Skeletal muscle satellite cell (primary cell): ENCODE results near the gene CALD1.

ENCODE experiments used
- H3K27me3 ChIP-seq: 2 replicates; pipeline ENCODE4 v1.7.0; 2013; ENCODE audit warnings: low read length; ENCODE audit not compliant: control insufficient read depth, insufficient read depth
- H3K36me3 ChIP-seq: 2 replicates; pipeline ENCODE4 v1.7.0; 2013; ENCODE audit warnings: mild to moderate bottlenecking, control low read depth, low read length; ENCODE audit not compliant: insufficient read depth
- H3K4me1 ChIP-seq: 2 replicates; pipeline ENCODE4 v1.7.0; 2013; ENCODE audit warnings: low read length; ENCODE audit not compliant: control insufficient read depth, insufficient read depth
- H3K4me2 ChIP-seq: 2 replicates; pipeline ENCODE4 v1.7.0; 2013; ENCODE audit warnings: mild to moderate bottlenecking, low read length
- H3K4me3 ChIP-seq: 2 replicates; pipeline ENCODE4 v1.7.0; 2013; ENCODE audit warnings: low read length
- H3K9ac ChIP-seq: 2 replicates; pipeline ENCODE4 v1.7.0; 2013; ENCODE audit warnings: mild to moderate bottlenecking, low read depth, low read length, moderate library complexity
- H3K9me3 ChIP-seq: replicated peaks from 2 replicates; pipeline ENCODE4 v1.7.0; 2013; ENCODE audit warnings: mild to moderate bottlenecking, control low read depth, low read length

CALD1 gene

GRCh38 chr7:134780166-134780828 lies 863 bp downstream of the CALD1 start:
- peak overlapping the region; percentile 91 for H3K9ac ChIP-seq
- H3K27me3 ChIP-seq: no peaks in the 10 kb centered on the region

GRCh38 chr7:134781171-134781570 lies 1.7 kb downstream of the CALD1 start:
- peak overlapping the region; percentile 91 for H3K9ac ChIP-seq
- H3K4me3 ChIP-seq: peak overlapping the region; percentile 78
- peaks cover 30% of the 10 kb centered on the region for H3K36me3 ChIP-seq
- H3K4me2 ChIP-seq: peak overlapping the region; percentile 88
- no peaks in the 10 kb centered on the region for H3K9me3 ChIP-seq
- H3K27me3 ChIP-seq: no peaks in the 10 kb centered on the region
- peaks cover 36% of the 10 kb centered on the region for H3K4me1 ChIP-seq

More at GRCh38 chr7:134780166-134780828, 863 bp downstream of the CALD1 start:
- Histone ChIP-seq H3K36me3 (peaks cover 27% of the 10 kb centered on the region), H3K4me2 (peak overlapping the region; percentile 88), H3K9me3 (no peaks in the 10 kb centered on the region), H3K4me1 (peaks cover 36% of the 10 kb centered on the region), H3K4me3 (peak overlapping the region; percentile 78)

- Histone ChIP-seq H3K9ac (peak overlapping the region; percentile 91), H3K4me3 (peak overlapping the region; percentile 78), H3K27me3 (no peaks in the 10 kb centered on the region), H3K9me3 (no peaks in the 10 kb centered on the region), H3K4me1 (peaks cover 43% of the 10 kb centered on the region), H3K4me2 (peak overlapping the region; percentile 88), H3K36me3 (peaks cover 30% of the 10 kb centered on the region)
Measured at GRCh38 chr7:134782121-134782623, 2.7 kb downstream of the CALD1 start.

- peaks cover 30% of the 10 kb centered on the region for H3K36me3 ChIP-seq
- peaks cover 41% of the 10 kb centered on the region for H3K4me1 ChIP-seq
Measured at GRCh38 chr7:134783294-134784069, 4.0 kb downstream of the CALD1 start.

DNA sequence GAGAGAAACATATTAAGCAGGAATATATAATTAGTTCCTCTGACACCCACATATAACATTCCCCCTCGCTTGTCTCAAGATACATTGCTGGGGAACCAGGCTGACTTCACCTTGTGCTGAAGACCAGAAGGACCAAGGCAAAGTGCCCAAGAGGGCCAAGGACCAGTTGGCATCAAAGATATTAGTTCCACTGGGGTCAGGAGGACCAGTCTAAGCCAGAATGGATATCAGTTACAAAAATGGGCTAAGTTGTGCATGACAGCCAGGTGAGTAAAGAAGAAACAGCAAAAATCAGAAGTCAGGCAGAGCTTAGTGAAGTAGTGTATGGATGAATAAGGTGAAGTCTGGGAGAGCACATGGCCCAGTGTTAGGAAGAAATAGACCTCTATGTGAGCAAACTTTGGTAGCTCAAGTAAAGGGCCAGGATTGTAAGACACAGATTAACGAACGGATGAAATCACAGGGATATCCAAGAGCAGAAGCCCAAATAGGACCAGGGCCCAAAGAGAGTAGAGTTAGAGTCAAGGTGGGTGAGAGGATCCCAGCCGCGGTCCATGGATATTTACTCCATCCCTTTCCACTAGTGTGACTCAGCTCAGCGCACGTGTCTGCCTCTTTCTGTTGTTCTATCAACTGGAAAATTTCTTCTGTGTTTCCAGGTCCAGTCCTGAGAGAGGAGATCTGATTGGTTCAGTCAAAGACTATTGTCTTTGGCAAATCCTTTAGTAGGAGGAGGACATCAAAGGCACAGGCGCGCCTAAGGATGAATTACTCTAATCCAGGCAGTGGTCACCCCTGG lies 5.0 kb downstream of the CALD1 start:
- Histone ChIP-seq H3K36me3 (peaks cover 30% of the 10 kb centered on the region), H3K9me3 (no peaks in the 10 kb centered on the region), H3K27me3 (no peaks in the 10 kb centered on the region), H3K4me2 (no peak overlapping the region), H3K4me1 (peaks cover 34% of the 10 kb centered on the region), H3K9ac (no peak overlapping the region), H3K4me3 (no peak overlapping the region)

More at GRCh38 chr7:134783294-134784069, 4.0 kb downstream of the CALD1 start:
- no peak overlapping the region for H3K4me3 ChIP-seq
- no peaks in the 10 kb centered on the region for H3K9me3 ChIP-seq
- H3K4me2 ChIP-seq: peak overlapping the region; percentile 88
- H3K9ac ChIP-seq: no peak overlapping the region
- H3K27me3 ChIP-seq: no peaks in the 10 kb centered on the region

GRCh38 chr7:134785842-134786241 lies 6.4 kb downstream of the CALD1 start:
- Histone ChIP-seq H3K4me2 (no peak overlapping the region), H3K36me3 (peaks cover 30% of the 10 kb centered on the region), H3K9me3 (no peaks in the 10 kb centered on the region), H3K9ac (no peak overlapping the region), H3K27me3 (no peaks in the 10 kb centered on the region), H3K4me3 (no peak overlapping the region), H3K4me1 (peaks cover 43% of the 10 kb centered on the region)

DNA sequence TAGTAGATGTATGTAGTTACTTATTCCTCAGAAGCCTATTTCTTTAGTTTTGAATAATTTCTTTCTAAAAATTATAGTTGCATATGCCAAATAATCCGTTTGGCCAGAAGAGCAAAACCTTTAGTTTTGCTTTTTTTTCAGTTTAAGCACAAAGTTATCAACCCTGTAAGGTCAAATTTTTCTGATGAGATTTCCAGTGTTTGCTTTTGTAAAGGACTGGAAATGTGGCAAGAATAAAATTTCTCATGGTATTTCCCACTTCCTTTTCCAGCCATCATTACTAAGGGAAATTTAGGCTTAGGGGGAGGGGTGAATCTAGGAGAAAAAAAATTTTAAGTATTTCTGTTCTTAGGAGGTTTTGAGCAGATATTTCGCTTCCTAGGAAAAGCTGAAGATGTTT lies 7.6 kb downstream of the CALD1 start:
- H3K4me2 ChIP-seq: peak overlapping the region; percentile 22
- H3K9me3 ChIP-seq: no peaks in the 10 kb centered on the region
- H3K9ac ChIP-seq: no peak overlapping the region
- H3K36me3 ChIP-seq: peaks cover 30% of the 10 kb centered on the region
- H3K4me3 ChIP-seq: no peak overlapping the region
- peaks cover 33% of the 10 kb centered on the region for H3K4me1 ChIP-seq
- no peaks in the 10 kb centered on the region for H3K27me3 ChIP-seq

GRCh38 chr7:134787720-134788119 lies 8.3 kb downstream of the CALD1 start:
- Histone ChIP-seq H3K9ac (no peak overlapping the region), H3K36me3 (peaks cover 26% of the 10 kb centered on the region), H3K4me2 (no peak overlapping the region), H3K9me3 (no peaks in the 10 kb centered on the region), H3K27me3 (no peaks in the 10 kb centered on the region), H3K4me1 (peaks cover 29% of the 10 kb centered on the region), H3K4me3 (no peak overlapping the region)

DNA sequence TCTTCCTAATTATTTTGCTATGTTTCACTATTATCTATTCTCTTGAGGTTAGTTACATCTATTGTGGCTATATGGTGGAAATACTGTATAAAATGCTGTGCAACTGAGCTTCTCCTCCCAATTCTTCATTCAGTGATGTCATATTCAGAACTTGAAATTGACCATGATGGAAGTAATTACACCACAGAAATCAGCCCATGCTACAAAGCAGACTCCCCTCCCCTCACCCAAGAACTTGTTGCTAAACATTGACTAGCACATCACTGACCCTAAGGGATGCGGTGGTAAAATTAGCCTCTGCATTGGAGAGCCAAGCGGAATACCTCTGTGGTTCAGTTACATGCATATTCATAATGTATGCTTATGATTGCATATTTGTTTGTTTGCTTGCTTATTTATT lies 8.8 kb downstream of the CALD1 start:
- no peaks in the 10 kb centered on the region for H3K27me3 ChIP-seq
- peaks cover 30% of the 10 kb centered on the region for H3K4me1 ChIP-seq
- H3K9me3 ChIP-seq: no peaks in the 10 kb centered on the region
- H3K36me3 ChIP-seq: peaks cover 22% of the 10 kb centered on the region
- H3K4me2 ChIP-seq: no peak overlapping the region
- H3K9ac ChIP-seq: no peak overlapping the region
- no peak overlapping the region for H3K4me3 ChIP-seq

GRCh38 chr7:134789967-134790685 lies 10.7 kb downstream of the CALD1 start:
- Histone ChIP-seq H3K9ac (peak overlapping the region; percentile 5), H3K4me1 (peaks cover 33% of the 10 kb centered on the region), H3K27me3 (no peaks in the 10 kb centered on the region), H3K4me2 (peak overlapping the region; percentile 44), H3K36me3 (peaks cover 14% of the 10 kb centered on the region), H3K4me3 (no peak overlapping the region), H3K9me3 (no peaks in the 10 kb centered on the region)
